Lung (tissue), 12 donors: ENCODE data around the gene CARD14. TPM values are rescaled to one million over a fixed set of nuclear protein-coding genes. Genes with fewer than 3 reads are reported as not detected.

Experiments used
- ATAC-seq: fragments of 200-7000 bp; cut with Tn5 transposase; one replicate; pipeline ENCODE4 v1.9.1; 2020; ENCODE audit warnings: moderate number of reproducible peaks; ENCODE audit not compliant: insufficient read depth, low FRiP score
- DNase-seq, 3 donors: peaks; one replicate each; pipeline ENCODE4 v3.0.0-alpha.2; 2013 to 2017
- H3K27ac ChIP-seq, 2 donors: one replicate each; pipeline ENCODE4 v1.5.1; 2013; ENCODE audit warnings: mild to moderate bottlenecking in 2 of 2, moderate library complexity in 2 of 2, control low read depth in 1 of 2, inconsistent platforms in 1 of 2, low read depth in 1 of 2, low read length in 1 of 2
- H3K27me3 ChIP-seq, 3 donors: one replicate each; pipeline ENCODE4 v1.5.1; 2013; ENCODE audit warnings: low read length in 2 of 3; ENCODE audit not compliant: control insufficient read depth in 3 of 3, insufficient read depth in 3 of 3
- H3K36me3 ChIP-seq, 4 donors: one replicate each; pipeline ENCODE4 v1.5.1; 2013; ENCODE audit warnings: low read length in 4 of 4, mild to moderate bottlenecking in 1 of 4, moderate library complexity in 1 of 4; ENCODE audit not compliant: control insufficient read depth in 4 of 4, insufficient read depth in 4 of 4
- H3K4me1 ChIP-seq, 5 donors: one replicate each; pipeline ENCODE4 v1.5.1; 2013; ENCODE audit warnings: low read length in 5 of 5, mild to moderate bottlenecking in 2 of 5, moderate library complexity in 1 of 5; ENCODE audit not compliant: control insufficient read depth in 5 of 5, insufficient read depth in 5 of 5
- H3K4me3 ChIP-seq: one replicate; pipeline ENCODE4 v1.5.1; 2013; ENCODE audit warnings: mild to moderate bottlenecking, control low read depth, moderate library complexity
- H3K9ac ChIP-seq, 2 donors: one replicate each; pipeline ENCODE4 v1.5.1; 2013; ENCODE audit warnings: low read length in 2 of 2, control low read depth in 1 of 2; ENCODE audit not compliant: insufficient read depth in 1 of 2
- H3K9me3 ChIP-seq, 4 donors: one replicate each; pipeline ENCODE4 v1.5.1; 2013; ENCODE audit warnings: low read length in 3 of 4, mild to moderate bottlenecking in 1 of 4, moderate library complexity in 1 of 4; ENCODE audit not compliant: control insufficient read depth in 4 of 4, insufficient read depth in 3 of 4
- CTCF ChIP-seq: IDR thresholded peaks from 2 replicates; pipeline ENCODE4 v1.5.1; 2012; ENCODE audit warnings: mild to moderate bottlenecking; ENCODE audit errors: control extremely low read depth, extremely low read depth
- WGBS, 2 donors: extraction: QIAGEN DNeasy Blood & Tissue Kit; methylation state at CpG; one replicate each; pipeline ENCODE4 v1.1.7; 2013; 5-methylcytosine and 5-hydroxymethylcytosine counted together
- polyA plus RNA-seq, 2 donors: library from polyadenylated mRNA; stranded (reverse); fragments of 200-250 nt; gene quantifications; one replicate each; pipeline ENCODE4 v1.2.1, GENCODE V29; 2013
- total RNA-seq, 2 donors: library from RNA; depleted of rRNA in 1 of 2; stranded (reverse); fragments of >200 nt in 1 of 2; gene quantifications; one replicate each; pipeline ENCODE4 v1.2.1, GENCODE V29; 2014 to 2021
- donor health status: control.
- donor health status: control.
- donor health status: Bipolar disorder and iron deficiency.
- donor health status: healthy.
- donor health status: DM: yes; HTN: yes; CAD: no.

The CARD14 gene
- total and polyA plus RNA-seq, 4 donors = 0.50 to 1.8 (median 1.2) TPM

GRCh38 chr17:80220054-80220735 lies 50.4 kb downstream of the CARD14 start, which contains the start of the genes SGSH and SLC26A11:
Gene SGSH (minus strand): TSS chr17:80220333. CDS start chr17:80220313, 20 bp downstream.
Gene SLC26A11 (plus strand): TSS chr17:80220427. CDS start chr17:80221561, 1,134 bp downstream.
- Histone ChIP-seq H3K9ac (peak within 1 kb of the TSS; percentile 56 to 68), H3K36me3 (peaks cover 0 to 21% (median 19%) of the 10 kb centered on the region in 4 donors), H3K9me3 (no peaks in the 10 kb centered on the region), H3K4me1 (peaks cover 0 to 16% (median 5%) of the 10 kb centered on the region in 5 donors), H3K4me3 (peak within 1 kb of the TSS; percentile 96), H3K27ac (peak within 1 kb of the TSS; percentile 47 to 95), H3K27me3 (no peaks in the 10 kb centered on the region)
- TF ChIP-seq CTCF = no peak
- peak; percentile 74 to 86 (median 79) for DNase-seq
- ATAC-seq = peak; percentile 77
- WGBS, 2 donors = 0 to 2% methylated on average over 30 to 77 of the region's 77 CpGs

GRCh38 chr17:80220736-80221215 lies 50.9 kb downstream of the CARD14 start:
- Histone ChIP-seq H3K27ac (no peak overlapping the region), H3K4me3 (peak overlapping the region; percentile 96), H3K36me3 (peaks cover 0 to 20% (median 17%) of the 10 kb centered on the region in 4 donors), H3K9ac (peak overlapping the region; percentile 55 to 56), H3K9me3 (no peaks in the 10 kb centered on the region), H3K27me3 (no peaks in the 10 kb centered on the region), H3K4me1 (peaks cover 0 to 16% (median 5%) of the 10 kb centered on the region in 5 donors)
- DNase-seq (peak; percentile 15 to 34 (median 32)), ATAC-seq (peak; percentile 6)
- no peak for TF ChIP-seq CTCF
- 10 to 15% methylated on average over 31 to 41 of the region's 41 CpGs for WGBS, 2 donors

- H3K36me3 ChIP-seq = peaks cover 0 to 14% (median 11%) of the 10 kb centered on the region in 4 donors
- peak overlapping the region; percentile 51 for H3K4me3 ChIP-seq
- no peaks in the 10 kb centered on the region for H3K9me3 ChIP-seq
- peak overlapping the region; percentile 55 to 56 for H3K9ac ChIP-seq
- no peak for DNase-seq
- no peaks in the 10 kb centered on the region for H3K27me3 ChIP-seq
- ATAC-seq = no peak
- 83 to 89% methylated on average over 26 to 29 of the region's 29 CpGs for WGBS, 2 donors
- H3K4me1 ChIP-seq = peaks cover 0 to 16% (median 5%) of the 10 kb centered on the region in 5 donors
- no peak overlapping the region for H3K27ac ChIP-seq
- TF ChIP-seq CTCF = no peak
These were observed 51.7 kb downstream of the CARD14 start for GRCh38 chr17:80221351-80222105.
